Measurements from ENCODE around the gene MPPED2.

Gene MPPED2

GRCh38 chr11:30533445-30533947 is 52.7 kb downstream of the MPPED2 start:
- no peak for DNase-seq (ENCODE audit: low read depth)

GRCh38 chr11:30527566-30527965 is 58.6 kb downstream of the MPPED2 start:
- no peak for DNase-seq (ENCODE audit: low read depth)

- DNase-seq (ENCODE audit: low read depth): no peak
Observed at GRCh38 chr11:30526558-30526957, 59.6 kb downstream of the MPPED2 start.

- DNase-seq (ENCODE audit: low read depth): no peak
Observed at GRCh38 chr11:30522536-30523243, 63.5 kb downstream of the MPPED2 start.

GRCh38 chr11:30521297-30522071 is 64.7 kb downstream of the MPPED2 start:
- DNase-seq (ENCODE audit: low read depth): no peak

GRCh38 chr11:30513087-30513486 is 73.1 kb downstream of the MPPED2 start:
- no peak for DNase-seq (ENCODE audit: low read depth)

- no peak for DNase-seq (ENCODE audit: low read depth)
Observed at GRCh38 chr11:30511408-30511807, 74.7 kb downstream of the MPPED2 start.

GRCh38 chr11:30510750-30511149 is 75.4 kb downstream of the MPPED2 start:
- no peak for DNase-seq (ENCODE audit: low read depth)

GRCh38 chr11:30509364-30509763 is 76.8 kb downstream of the MPPED2 start:
- DNase-seq (ENCODE audit: low read depth): no peak

GRCh38 chr11:30508594-30508993 is 77.6 kb downstream of the MPPED2 start:
- no peak for DNase-seq (ENCODE audit: low read depth)

GRCh38 chr11:30505603-30506002 is 80.5 kb downstream of the MPPED2 start:
- no peak for DNase-seq (ENCODE audit: low read depth)

GRCh38 chr11:30504468-30504867 is 81.7 kb downstream of the MPPED2 start:
- no peak for DNase-seq (ENCODE audit: low read depth)

- no peak for DNase-seq (ENCODE audit: low read depth)
Observed at GRCh38 chr11:30503156-30503555, 83.0 kb downstream of the MPPED2 start.

- no peak for DNase-seq (ENCODE audit: low read depth)
Observed at GRCh38 chr11:30502305-30502704, 83.8 kb downstream of the MPPED2 start.

- no peak for DNase-seq (ENCODE audit: low read depth)
Observed at GRCh38 chr11:30501744-30502143, 84.4 kb downstream of the MPPED2 start.

GRCh38 chr11:30499940-30500339 is 86.2 kb downstream of the MPPED2 start:
- no peak for DNase-seq (ENCODE audit: low read depth)

- no peak for DNase-seq (ENCODE audit: low read depth)
Observed at GRCh38 chr11:30497600-30497999, 88.6 kb downstream of the MPPED2 start.

- DNase-seq (ENCODE audit: low read depth): no peak
Observed at GRCh38 chr11:30496935-30497334, 89.2 kb downstream of the MPPED2 start.

- no peak for DNase-seq (ENCODE audit: low read depth)
Observed at GRCh38 chr11:30495437-30495836, 90.7 kb downstream of the MPPED2 start.

- no peak for DNase-seq (ENCODE audit: low read depth)
Observed at GRCh38 chr11:30489511-30489910, 96.6 kb downstream of the MPPED2 start.

- DNase-seq (ENCODE audit: low read depth): no peak
Observed at GRCh38 chr11:30489076-30489475, 97.1 kb downstream of the MPPED2 start.

GRCh38 chr11:30488304-30488998 is 97.7 kb downstream of the MPPED2 start:
- DNase-seq (ENCODE audit: low read depth): peak; percentile 8
